KMS-11 (cell line): ENCODE measurements around the gene GSTA3.
"Not testable (repeated sequence)": the region's sequence is repeated elsewhere in the genome, so short reads cannot be mapped to it uniquely, and the experiment has no call there.

Source experiments
- H2AFZ ChIP-seq: fragments of 200-600 bp; sonication (generic); 2 replicates; pipeline ENCODE4 v1.6.1; 2016; ENCODE audit warnings: antibody characterized with exemption, mixed run types, low read depth
- H3K27ac ChIP-seq: fragments of 200-600 bp; sonication (generic); 2 replicates; pipeline ENCODE4 v1.6.1; 2016; ENCODE audit warnings: mild to moderate bottlenecking, mixed run types
- H3K27me3 ChIP-seq: fragments of 200-600 bp; sonication (generic); 2 replicates; pipeline ENCODE4 v1.6.1; 2017; ENCODE audit warnings: mild to moderate bottlenecking, low read depth, mixed run types, moderate library complexity; ENCODE audit not compliant: insufficient read depth
- H3K36me3 ChIP-seq: fragments of 200-600 bp; sonication (generic); 2 replicates; pipeline ENCODE4 v1.6.1; 2017; ENCODE audit warnings: mild to moderate bottlenecking, mixed run types; ENCODE audit not compliant: insufficient read depth
- H3K4me1 ChIP-seq: fragments of 200-600 bp; sonication (generic); 2 replicates; pipeline ENCODE4 v1.6.1; 2016; ENCODE audit warnings: mild to moderate bottlenecking, low read depth, mixed run types; ENCODE audit not compliant: poor library complexity, severe bottlenecking
- H3K4me2 ChIP-seq: fragments of 200-600 bp; sonication (generic); 2 replicates; pipeline ENCODE4 v1.7.0; 2016; ENCODE audit warnings: mild to moderate bottlenecking, mixed run types
- H3K4me3 ChIP-seq: fragments of 200-600 bp; sonication (generic); IDR thresholded peaks from 2 replicates; pipeline ENCODE4 v1.6.1; 2017; ENCODE audit warnings: low read depth, low read length, mixed read lengths; ENCODE audit not compliant: insufficient read depth
- H3K79me2 ChIP-seq: fragments of 200-600 bp; sonication (generic); 2 replicates; pipeline ENCODE4 v1.6.1; 2016; ENCODE audit warnings: low read depth, mixed run types; ENCODE audit not compliant: insufficient read depth
- H3K9ac ChIP-seq: fragments of 200-600 bp; sonication (generic); 2 replicates; pipeline ENCODE4 v1.6.1; 2016; ENCODE audit warnings: mild to moderate bottlenecking, mixed run types
- H4K20me1 ChIP-seq: fragments of 200-600 bp; sonication (generic); 2 replicates; pipeline ENCODE4 v1.6.1; 2016; ENCODE audit warnings: mild to moderate bottlenecking, mixed run types; ENCODE audit not compliant: insufficient read depth
- CTCF ChIP-seq: fragments of 200-600 bp; sonication (generic); conservative IDR thresholded peaks from 2 replicates; pipeline ENCODE4 v1.6.1; 2017; ENCODE audit warnings: low read depth, mild to moderate bottlenecking, antibody characterized with exemption, low read length, moderate library complexity, mixed read lengths

The GSTA3 gene

GRCh38 chr6:52925042-52925441 lies 15.5 kb upstream of the GSTA3 start:
- H3K4me2 ChIP-seq: no peak overlapping the region
- no peak overlapping the region for H3K9ac ChIP-seq
- peaks cover 7% of the 10 kb centered on the region for H3K4me1 ChIP-seq
- no peaks in the 10 kb centered on the region for H4K20me1 ChIP-seq
- H3K36me3 ChIP-seq: no peaks in the 10 kb centered on the region
- H3K27ac ChIP-seq: no peak overlapping the region
- H2AFZ ChIP-seq: no peak overlapping the region
- no peak for TF ChIP-seq CTCF
- no peak overlapping the region for H3K4me3 ChIP-seq
- H3K27me3 ChIP-seq: no peaks in the 10 kb centered on the region
- H3K79me2 ChIP-seq: no peaks in the 10 kb centered on the region

- not testable (repeated sequence) for H3K4me3 ChIP-seq, H3K79me2 ChIP-seq, H3K9ac ChIP-seq, H3K4me2 ChIP-seq, H3K4me1 ChIP-seq, H2AFZ ChIP-seq, H3K27me3 ChIP-seq, H3K36me3 ChIP-seq, H4K20me1 ChIP-seq, H3K27ac ChIP-seq
These were observed 14.2 kb upstream of the GSTA3 start for GRCh38 chr6:52923689-52924088.

GRCh38 chr6:52922161-52922560 lies 12.7 kb upstream of the GSTA3 start:
- Histone ChIP-seq H3K79me2 (no peaks in the 10 kb centered on the region), H3K36me3 (no peaks in the 10 kb centered on the region), H3K4me3 (no peak overlapping the region), H3K27me3 (no peaks in the 10 kb centered on the region), H2AFZ (no peak overlapping the region), H3K9ac (no peak overlapping the region), H4K20me1 (no peaks in the 10 kb centered on the region), H3K4me2 (no peak overlapping the region), H3K27ac (no peak overlapping the region), H3K4me1 (no peaks in the 10 kb centered on the region)
- no peak for TF ChIP-seq CTCF

GRCh38 chr6:52921743-52922142 lies 12.2 kb upstream of the GSTA3 start:
- no peak overlapping the region for H2AFZ ChIP-seq
- H3K4me2 ChIP-seq: no peak overlapping the region
- no peak overlapping the region for H3K27ac ChIP-seq
- H3K79me2 ChIP-seq: no peaks in the 10 kb centered on the region
- H3K9ac ChIP-seq: no peak overlapping the region
- no peaks in the 10 kb centered on the region for H4K20me1 ChIP-seq
- no peaks in the 10 kb centered on the region for H3K27me3 ChIP-seq
- no peaks in the 10 kb centered on the region for H3K36me3 ChIP-seq
- TF ChIP-seq CTCF: no peak
- H3K4me1 ChIP-seq: no peaks in the 10 kb centered on the region
- H3K4me3 ChIP-seq: no peak overlapping the region

GRCh38 chr6:52919511-52919910 lies 10.0 kb upstream of the GSTA3 start:
- not testable (repeated sequence) for H4K20me1 ChIP-seq, H3K27ac ChIP-seq, H3K79me2 ChIP-seq, H3K4me2 ChIP-seq, H2AFZ ChIP-seq, H3K4me3 ChIP-seq, H3K36me3 ChIP-seq, H3K9ac ChIP-seq, H3K4me1 ChIP-seq, H3K27me3 ChIP-seq

GRCh38 chr6:52918771-52919170 lies 9.3 kb upstream of the GSTA3 start:
- H4K20me1 ChIP-seq, H3K4me1 ChIP-seq: not testable (repeated sequence)

GRCh38 chr6:52918027-52918686 lies 8.7 kb upstream of the GSTA3 start:
- H3K36me3 ChIP-seq, H3K79me2 ChIP-seq, H3K9ac ChIP-seq, H3K4me2 ChIP-seq, H3K4me1 ChIP-seq, H3K4me3 ChIP-seq, H3K27ac ChIP-seq, H2AFZ ChIP-seq, H4K20me1 ChIP-seq, H3K27me3 ChIP-seq: not testable (repeated sequence)

More at GRCh38 chr6:52918771-52919170, 9.3 kb upstream of the GSTA3 start:
- H3K27ac ChIP-seq, H3K79me2 ChIP-seq, H3K27me3 ChIP-seq, H3K9ac ChIP-seq, H3K4me3 ChIP-seq, H2AFZ ChIP-seq, H3K36me3 ChIP-seq, H3K4me2 ChIP-seq: not testable (repeated sequence)
